ENCODE measurements around the gene ID2.

Gene ID2

DNA sequence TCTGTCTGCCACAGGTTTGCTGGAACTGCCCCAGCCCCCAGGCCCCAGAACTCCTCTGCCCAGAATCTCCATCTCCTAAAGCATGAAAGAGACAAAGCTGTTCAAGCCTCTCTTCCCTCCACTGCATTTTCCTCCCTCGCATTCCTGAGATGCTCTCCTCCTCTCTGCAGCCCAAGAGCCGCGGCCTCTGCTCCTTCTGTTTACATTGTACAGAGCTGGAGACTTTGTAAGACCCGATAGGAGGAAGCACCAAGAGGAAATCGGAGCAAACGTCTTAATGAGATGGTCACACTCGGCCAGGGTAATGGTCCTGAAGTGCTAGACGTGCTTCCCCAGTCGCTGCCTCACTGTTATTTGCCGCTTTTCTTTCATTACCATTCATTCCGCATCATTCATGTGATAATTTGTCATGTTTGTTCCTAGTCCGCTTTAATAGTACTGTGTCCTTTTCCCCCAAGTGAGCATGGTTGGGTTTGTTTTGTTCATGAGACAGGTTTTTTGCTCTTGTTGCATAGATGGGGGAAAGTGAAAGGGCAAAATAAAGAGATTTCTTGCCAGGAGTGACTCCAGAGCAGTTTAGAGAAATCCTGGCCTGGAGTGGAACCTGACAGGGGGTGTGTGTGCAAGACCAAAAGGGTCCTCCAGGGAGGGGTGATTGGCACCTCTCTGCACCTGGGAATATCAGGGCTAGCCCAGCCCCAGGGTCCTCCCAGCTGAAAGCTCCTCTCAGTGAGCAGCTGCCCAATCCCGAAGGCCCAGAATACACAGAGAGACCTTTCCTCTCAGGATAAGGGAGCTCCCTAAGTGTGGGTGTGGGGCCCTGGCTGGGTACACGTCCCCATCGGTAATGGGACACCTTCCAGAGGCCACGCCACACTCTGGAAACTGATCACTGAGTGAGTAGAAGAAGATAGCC is 44.9 kb upstream of the ID2 start:
- DNase-seq (ENCODE audit: low read depth) = no peak
- TF ChIP-seq, protein P1, sequence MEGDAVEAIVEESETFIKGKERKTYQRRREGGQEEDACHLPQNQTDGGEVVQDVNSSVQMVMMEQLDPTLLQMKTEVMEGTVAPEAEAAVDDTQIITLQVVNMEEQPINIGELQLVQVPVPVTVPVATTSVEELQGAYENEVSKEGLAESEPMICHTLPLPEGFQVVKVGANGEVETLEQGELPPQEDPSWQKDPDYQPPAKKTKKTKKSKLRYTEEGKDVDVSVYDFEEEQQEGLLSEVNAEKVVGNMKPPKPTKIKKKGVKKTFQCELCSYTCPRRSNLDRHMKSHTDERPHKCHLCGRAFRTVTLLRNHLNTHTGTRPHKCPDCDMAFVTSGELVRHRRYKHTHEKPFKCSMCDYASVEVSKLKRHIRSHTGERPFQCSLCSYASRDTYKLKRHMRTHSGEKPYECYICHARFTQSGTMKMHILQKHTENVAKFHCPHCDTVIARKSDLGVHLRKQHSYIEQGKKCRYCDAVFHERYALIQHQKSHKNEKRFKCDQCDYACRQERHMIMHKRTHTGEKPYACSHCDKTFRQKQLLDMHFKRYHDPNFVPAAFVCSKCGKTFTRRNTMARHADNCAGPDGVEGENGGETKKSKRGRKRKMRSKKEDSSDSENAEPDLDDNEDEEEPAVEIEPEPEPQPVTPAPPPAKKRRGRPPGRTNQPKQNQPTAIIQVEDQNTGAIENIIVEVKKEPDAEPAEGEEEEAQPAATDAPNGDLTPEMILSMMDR (IDR thresholded peaks at IDR 0.05; ENCODE audit: insufficient read depth, low read depth, low read length, missing control alignments) = no peak
- H3K4me3 ChIP-seq (ENCODE audit: low read length) = no peak overlapping the region

DNA sequence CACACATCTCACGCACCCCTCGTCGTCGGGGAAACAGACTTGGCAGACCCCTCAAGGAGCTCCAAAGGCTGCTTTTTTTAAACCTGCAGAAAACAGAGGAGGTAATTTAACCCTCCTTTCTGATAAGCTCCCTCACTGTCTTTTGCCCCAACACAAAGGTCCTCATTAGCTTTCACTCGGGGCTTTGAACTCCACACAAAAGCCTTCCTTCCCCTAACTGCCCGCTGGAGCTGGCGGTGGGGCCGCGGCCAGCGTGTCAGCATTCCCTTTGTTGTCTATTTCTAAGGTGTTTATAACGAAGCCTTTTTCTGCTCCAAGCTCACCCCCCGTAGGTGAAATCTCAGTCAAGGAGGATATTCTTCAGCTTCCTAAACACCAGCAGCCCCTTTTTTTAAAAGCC is 43.5 kb upstream of the ID2 start:
- H3K4me3 ChIP-seq (ENCODE audit: low read length) = no peak overlapping the region
- no peak for DNase-seq (ENCODE audit: low read depth)
- TF ChIP-seq, protein P1 (IDR thresholded peaks at IDR 0.05; ENCODE audit: insufficient read depth, low read depth, low read length, missing control alignments) = no peak

DNA sequence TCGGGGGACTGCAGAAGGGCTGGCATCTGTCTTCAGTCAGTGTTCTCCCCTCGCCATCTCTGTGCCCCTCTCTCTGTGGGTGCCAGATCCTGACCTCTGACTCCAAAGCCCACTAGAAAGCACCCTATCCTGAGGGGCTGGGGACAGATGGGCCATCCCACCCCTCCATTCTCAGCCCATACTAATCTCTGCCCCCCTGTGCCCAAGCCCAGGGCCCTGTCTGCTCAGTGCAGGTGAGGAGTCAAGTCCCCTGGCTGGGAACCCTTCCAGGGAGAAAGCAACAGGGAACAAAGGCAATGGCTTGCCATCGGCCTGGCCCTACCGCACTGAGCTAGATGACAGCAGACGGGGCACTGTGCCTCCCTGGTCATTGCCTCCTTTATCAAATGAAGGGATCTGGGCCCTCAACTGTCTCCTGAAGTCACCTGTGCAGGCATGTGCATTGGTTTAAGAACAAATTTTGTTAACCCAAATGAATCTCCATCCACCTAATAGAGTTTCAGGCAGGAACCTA is 42.7 kb upstream of the ID2 start:
- no peak for DNase-seq (ENCODE audit: low read depth)
- TF ChIP-seq, protein P1 (IDR thresholded peaks at IDR 0.05; ENCODE audit: insufficient read depth, low read depth, low read length, missing control alignments) = no peak

DNA sequence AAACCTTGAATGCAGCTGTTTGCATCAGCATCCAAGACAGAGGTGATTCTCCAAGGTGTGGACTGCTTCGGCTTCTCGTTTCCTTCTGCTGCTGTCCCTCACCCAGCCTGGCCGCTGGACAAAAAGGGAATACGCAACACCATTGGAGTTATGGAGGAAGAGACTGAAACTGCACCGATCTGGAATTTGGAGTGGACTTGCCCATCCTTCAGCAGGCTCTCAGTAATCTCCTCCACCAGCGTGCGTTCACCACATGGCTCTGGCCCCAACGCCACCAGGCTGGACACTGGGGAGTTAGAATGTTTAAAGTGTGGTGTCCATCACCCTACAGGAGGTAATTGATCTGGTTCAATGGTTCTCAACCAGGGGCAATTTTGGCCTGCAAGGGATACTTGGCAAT is 41.4 kb upstream of the ID2 start:
- no peak for DNase-seq (ENCODE audit: low read depth)
- TF ChIP-seq, protein P1 (IDR thresholded peaks at IDR 0.05; ENCODE audit: insufficient read depth, low read depth, low read length, missing control alignments) = no peak
- H3K4me3 ChIP-seq (ENCODE audit: low read length) = no peak overlapping the region

More for the DNA sequence above, 42.7 kb upstream of the ID2 start:
- H3K4me3 ChIP-seq (ENCODE audit: low read length) = no peak overlapping the region

DNA sequence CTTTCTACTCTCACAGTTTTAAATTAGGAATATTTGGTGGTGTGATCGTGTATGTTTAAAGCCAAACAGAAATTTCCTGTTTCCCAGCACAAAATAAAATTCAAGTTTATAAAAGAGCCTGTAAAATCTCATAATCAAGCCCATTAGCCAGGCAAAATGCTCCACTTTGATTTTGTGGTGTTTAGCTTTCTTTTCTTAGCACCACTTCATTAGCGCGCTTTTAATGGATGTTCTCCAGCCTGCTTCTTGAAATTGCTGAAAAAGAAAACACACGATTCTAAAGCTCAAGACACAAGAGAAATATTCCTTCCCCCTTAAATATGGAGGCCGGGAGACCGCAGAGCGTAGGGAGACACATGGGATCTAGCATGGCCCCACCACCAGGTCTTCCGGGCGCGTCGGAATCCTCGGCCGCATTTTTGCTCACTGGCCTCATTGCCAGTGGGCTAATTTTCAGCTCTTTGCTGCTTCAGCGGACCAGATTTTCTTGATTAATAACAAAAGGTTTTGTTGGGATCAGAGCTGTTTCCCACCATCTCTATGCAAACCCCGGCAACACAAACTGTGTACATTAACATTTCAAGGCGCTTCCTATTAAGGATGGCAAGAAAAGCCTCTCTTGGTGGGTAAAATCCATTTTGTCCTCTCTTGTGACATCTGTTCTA is 40.4 kb upstream of the ID2 start:
- no peak for DNase-seq (ENCODE audit: low read depth)
- TF ChIP-seq, protein P1 (IDR thresholded peaks at IDR 0.05; ENCODE audit: insufficient read depth, low read depth, low read length, missing control alignments) = no peak
- no peak overlapping the region for H3K4me3 ChIP-seq (ENCODE audit: low read length)

DNA sequence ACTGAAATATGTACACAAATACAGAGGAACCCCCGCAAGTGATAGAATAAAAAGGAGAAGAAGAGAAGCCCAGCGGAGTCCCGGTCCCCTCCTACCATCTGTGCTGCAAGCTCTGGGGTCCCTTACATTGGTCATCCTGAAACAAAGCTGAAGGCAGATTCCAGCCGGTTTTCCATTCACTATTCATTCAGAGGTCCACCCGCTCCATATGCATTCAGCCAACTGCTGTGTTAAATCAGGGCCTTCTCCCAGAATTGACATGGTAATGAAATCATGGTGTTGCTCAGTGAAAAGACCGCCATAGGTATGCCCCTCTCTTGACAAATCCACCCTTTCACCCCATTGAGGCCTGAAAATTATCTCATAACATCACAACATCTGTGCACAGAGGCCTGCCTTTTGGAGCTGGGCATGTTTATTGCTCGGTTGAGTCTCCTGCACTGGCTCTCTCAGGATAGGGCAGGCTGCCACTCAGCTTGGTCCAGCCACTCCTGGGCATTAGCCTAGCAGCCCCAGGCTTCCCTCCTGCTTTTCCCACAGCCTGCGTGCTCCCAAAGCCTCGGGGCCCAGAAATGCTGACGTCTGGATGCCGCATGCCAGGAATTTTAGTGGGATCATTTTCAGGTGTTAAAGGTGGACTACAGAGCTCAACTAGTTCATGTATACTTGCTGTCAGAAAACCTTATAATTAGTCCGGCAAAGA is 39.3 kb upstream of the ID2 start:
- no peak overlapping the region for H3K4me3 ChIP-seq (ENCODE audit: low read length)
- no peak for DNase-seq (ENCODE audit: low read depth)
- TF ChIP-seq, protein P1 (IDR thresholded peaks at IDR 0.05; ENCODE audit: insufficient read depth, low read depth, low read length, missing control alignments) = no peak

Data from epithelial cell of esophagus (primary cell).